K562 (cell line): ENCODE results near the gene TM7SF2. TPM values are rescaled to one million over a fixed set of nuclear protein-coding genes. Genes with fewer than 3 reads are reported as not detected.

ENCODE experiments used
- CBFA2T2 ChIP-seq: fragments of 450-650 bp; conservative IDR thresholded peaks from 2 replicates; pipeline ENCODE4 v1.6.1; 2017; ENCODE audit warnings: mild to moderate bottlenecking
- DMBX1 ChIP-seq: fragments of 250-450 bp; sonication (Bioruptor Pico); IDR thresholded peaks from 2 replicates; pipeline ENCODE4 v1.8.0; 2022; ENCODE audit warnings: inconsistent platforms, mild to moderate bottlenecking, moderate library complexity, borderline replicate concordance
- FOXK2 ChIP-seq, 2 experiments: fragments of 450-650 bp; IDR thresholded peaks in 1 of 2; conservative IDR thresholded peaks in 1 of 2; 2 replicates each; pipeline ENCODE4 v1.6.1; 2016; ENCODE audit warnings: low read depth in 2 of 2, mild to moderate bottlenecking in 1 of 2
- GTF2B ChIP-seq: IDR thresholded peaks from 2 replicates; pipeline ENCODE4 v1.6.1; 2011; ENCODE audit not compliant: insufficient read length; ENCODE audit errors: extremely low read depth
- HNRNPK ChIP-seq: fragments of 200-400 bp; formaldehyde crosslinking; IDR thresholded peaks from one replicate; pipeline ENCODE4 v1.6.1; 2018; ENCODE audit warnings: mild to moderate bottlenecking, low read depth, low read length; ENCODE audit not compliant: poor library complexity, severe bottlenecking
- MECOM ChIP-seq: fragments of 250-450 bp; sonication (Bioruptor Pico); IDR thresholded peaks from 2 replicates; pipeline ENCODE4 v1.8.0; 2022; ENCODE audit warnings: inconsistent platforms
- NCOR1 ChIP-seq: fragments of 450-650 bp; IDR thresholded peaks from 2 replicates; pipeline ENCODE4 v1.6.1; 2016; ENCODE audit warnings: mild to moderate bottlenecking, moderate library complexity
- PCBP2 ChIP-seq: fragments of 200-400 bp; formaldehyde crosslinking; IDR thresholded peaks from 2 replicates; pipeline ENCODE4 v1.6.1; 2018; ENCODE audit warnings: low read length, low read depth, mild to moderate bottlenecking, moderate library complexity; ENCODE audit not compliant: poor library complexity, severe bottlenecking
- PYGO2 ChIP-seq: fragments of 450-650 bp; IDR thresholded peaks from 2 replicates; pipeline ENCODE4 v1.6.1; 2016; ENCODE audit warnings: mild to moderate bottlenecking, missing genetic modification characterization, moderate library complexity, missing compliant biosample characterization
- SIN3A ChIP-seq, 2 experiments: fragments of 150-350 bp in 1 of 2; IDR thresholded peaks; 2 replicates each; pipeline ENCODE4 v1.6.1; 2011 to 2016; ENCODE audit warnings: borderline replicate concordance in 2 of 2, low read depth in 2 of 2, low read length in 2 of 2, mild to moderate bottlenecking in 2 of 2, moderate library complexity in 2 of 2; ENCODE audit not compliant: control insufficient read depth in 1 of 2
- SMARCC2 ChIP-seq: fragments of 450-650 bp; IDR thresholded peaks from 2 replicates; pipeline ENCODE4 v1.6.1; 2017; ENCODE audit warnings: antibody characterized with exemption, moderate library complexity, mild to moderate bottlenecking, low read depth
- VEZF1 ChIP-seq: fragments of 200-800 bp; sonication (Bioruptor generic); IDR thresholded peaks from 2 replicates; pipeline ENCODE4 v1.6.1; 2017; ENCODE audit warnings: missing genetic modification characterization, missing compliant biosample characterization
- ZFP1 ChIP-seq: fragments of 450-650 bp; formaldehyde crosslinking; IDR thresholded peaks from 2 replicates; pipeline ENCODE4 v1.4.0; 2020; ENCODE audit warnings: mild to moderate bottlenecking, mixed read lengths
- ZFP36 ChIP-seq: fragments of 150-350 bp; IDR thresholded peaks from 2 replicates; pipeline ENCODE4 v1.6.1; 2018; ENCODE audit warnings: low read length, low read depth; ENCODE audit not compliant: partially characterized antibody
- ZNF175 ChIP-seq: fragments of 200-800 bp; sonication (Bioruptor generic); IDR thresholded peaks from 2 replicates; pipeline ENCODE4 v1.6.1; 2016; ENCODE audit warnings: low read depth, mild to moderate bottlenecking, missing genetic modification characterization, missing compliant biosample characterization
- ZNF324 ChIP-seq: fragments of 250-450 bp; sonication (Bioruptor Pico); IDR thresholded peaks from 2 replicates; pipeline ENCODE4 v1.4.0; 2020; ENCODE audit warnings: mild to moderate bottlenecking
- ZNF592 ChIP-seq: fragments of 450-650 bp; IDR thresholded peaks from 2 replicates; pipeline ENCODE4 v1.6.1; 2017; ENCODE audit warnings: antibody characterized with exemption, mild to moderate bottlenecking
- ZNF707 ChIP-seq: fragments of 250-450 bp; sonication (Bioruptor Pico); conservative IDR thresholded peaks from 2 replicates; pipeline ENCODE4 v1.8.0; 2022; ENCODE audit warnings: inconsistent platforms, mild to moderate bottlenecking, moderate library complexity
- polyA plus RNA-seq, 8 experiments: library from polyadenylated mRNA; depleted of rRNA in 4 of 8; stranded (reverse) in 5 of 8; unstranded in 3 of 8; fragments of >200 nt; fragmentation: Nextera tagmentation in 2 of 8; fragmentation: Illumina TruSeq in 1 of 8; extraction: Ambion mirVana in 2 of 8; extraction: Trizol in 1 of 8; gene quantifications; 2 replicates each; pipeline versions ENCODE4 v1.2.1 to v1.2.3, GENCODE V29; 2011 to 2014; ENCODE audit warnings: inconsistent platforms in 1 of 8, missing spikeins in 1 of 8
- total RNA-seq, 7 experiments: library from RNA; depleted of rRNA in 6 of 7; stranded (reverse); fragments of >200 nt in 6 of 7; fragmentation: Illumina TruSeq in 2 of 7; extraction: Trizol in 2 of 7; gene quantifications; 2 replicates each; pipeline versions ENCODE4 v1.2.1 to v1.2.3, GENCODE V29; 2011 to 2021; ENCODE audit warnings: low replicate concordance in 1 of 7
- TF ChIP-seq, protein P1 (sequence below): fragments of 450-650 bp; IDR thresholded peaks from 2 replicates; pipeline ENCODE4 v1.6.1; 2017; ENCODE audit warnings: antibody characterized with exemption

The TM7SF2 gene
- total and polyA plus RNA-seq, 9 of the 15 experiments (the other 6 are each of a cell fraction or from before 2014, with no cell fraction given): 1.2 to 22.0 (median 14.3) TPM

GRCh38 chr11:65121865-65122696 is 10.4 kb downstream of the TM7SF2 start, which contains the start of the genes FAU and MRPL49 (continued):
- TF ChIP-seq, protein P1, sequence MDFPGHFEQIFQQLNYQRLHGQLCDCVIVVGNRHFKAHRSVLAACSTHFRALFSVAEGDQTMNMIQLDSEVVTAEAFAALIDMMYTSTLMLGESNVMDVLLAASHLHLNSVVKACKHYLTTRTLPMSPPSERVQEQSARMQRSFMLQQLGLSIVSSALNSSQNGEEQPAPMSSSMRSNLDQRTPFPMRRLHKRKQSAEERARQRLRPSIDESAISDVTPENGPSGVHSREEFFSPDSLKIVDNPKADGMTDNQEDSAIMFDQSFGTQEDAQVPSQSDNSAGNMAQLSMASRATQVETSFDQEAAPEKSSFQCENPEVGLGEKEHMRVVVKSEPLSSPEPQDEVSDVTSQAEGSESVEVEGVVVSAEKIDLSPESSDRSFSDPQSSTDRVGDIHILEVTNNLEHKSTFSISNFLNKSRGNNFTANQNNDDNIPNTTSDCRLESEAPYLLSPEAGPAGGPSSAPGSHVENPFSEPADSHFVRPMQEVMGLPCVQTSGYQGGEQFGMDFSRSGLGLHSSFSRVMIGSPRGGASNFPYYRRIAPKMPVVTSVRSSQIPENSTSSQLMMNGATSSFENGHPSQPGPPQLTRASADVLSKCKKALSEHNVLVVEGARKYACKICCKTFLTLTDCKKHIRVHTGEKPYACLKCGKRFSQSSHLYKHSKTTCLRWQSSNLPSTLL: no peak
- TF ChIP-seq SIN3A (IDR thresholded peaks at IDR 0.05; ENCODE audit: borderline replicate concordance in 2 of 2, control insufficient read depth in 1 of 2, low read depth in 2 of 2, low read length in 2 of 2) (peak; percentile 36 to 72; a peak in 3 of 4 replicates), ZNF175 (CRISPR knock-in tag) (no peak), HNRNPK (no peak), CBFA2T2 (no peak), FOXK2 (conservative IDR thresholded peaks at IDR 0.05 in 1 of 2, IDR thresholded peaks at IDR 0.05 in 1 of 2; ENCODE audit: low read depth in 2 of 2) (peak; percentile 44 to 91; a peak in 3 of 4 replicates), MECOM (CRISPR knock-in tag) (no peak), GTF2B (no peak), NCOR1 (no peak), PCBP2 (no peak), PYGO2 (tag) (no peak), ZFP1 (CRISPR knock-in tag) (no peak), ZNF592 (no peak), SMARCC2 (no peak), VEZF1 (CRISPR knock-in tag) (no peak), ZFP36 (no peak), DMBX1 (CRISPR knock-in tag) (no peak), ZNF324 (CRISPR knock-in tag) (no peak), ZNF707 (CRISPR knock-in tag) (no peak)
